ENCODE results near the gene CCDC141.

- TF ChIP-seq POLR2A (IDR thresholded peaks at IDR 0.05; ENCODE audit: low read length), result no peak
- TF ChIP-seq GATA1 (IDR thresholded peaks at IDR 0.05; ENCODE audit: low read depth, low read length), result no peak
Observed at GRCh38 chr2:178819992-178820391, 229.9 kb downstream of the CCDC141 start.

Data from erythroblast (primary cell).